Gastrocnemius medialis (tissue), 4 donors: Measurements from ENCODE around the gene BTBD19. TPM values are rescaled to one million over a fixed set of nuclear protein-coding genes. Genes with fewer than 3 reads are reported as not detected.

Experiments used
- ATAC-seq, 2 donors: fragments of 150-250 bp; one replicate each; pipeline ENCODE4 v1.9.1; 2016
- DNase-seq, 2 donors: peaks; one replicate each; pipeline ENCODE4 v3.0.0-alpha.2; 2019
- H3K27ac ChIP-seq, 4 donors: fragments of 200-600 bp; sonication (generic); 1 replicate in 1 of 4; 2 replicates in 3 of 4; pipeline ENCODE4 v1.5.1; 2016 to 2018; ENCODE audit warnings: mild to moderate bottlenecking in 2 of 4, moderate library complexity in 1 of 4
- H3K27me3 ChIP-seq, 3 donors: fragments of 200-600 bp; sonication (generic) in 2 of 3; 1 replicate in 1 of 3; 2 replicates in 2 of 3; pipeline versions ENCODE4 v1.5.1 to v1.6.0; 2016 to 2019; ENCODE audit warnings: mild to moderate bottlenecking in 1 of 3, moderate library complexity in 1 of 3
- H3K36me3 ChIP-seq, 2 donors: fragments of 200-600 bp; sonication (generic) in 1 of 2; one replicate each; pipeline ENCODE4 v1.5.1; 2017 to 2018
- H3K4me1 ChIP-seq, 2 donors: fragments of 200-600 bp; sonication (generic) in 1 of 2; one replicate each; pipeline ENCODE4 v1.5.1; 2016 to 2017; ENCODE audit warnings: mild to moderate bottlenecking in 2 of 2
- H3K4me3 ChIP-seq, 4 donors: fragments of 200-600 bp; sonication (generic) in 3 of 4; 1 replicate in 1 of 4; 2 replicates in 3 of 4; pipeline ENCODE4 v1.5.1; 2016 to 2019; ENCODE audit warnings: mild to moderate bottlenecking in 2 of 4
- H3K9me3 ChIP-seq, 3 donors: fragments of 200-600 bp; sonication (generic) in 2 of 3; 1 replicate in 1 of 3; 2 replicates in 2 of 3; pipeline ENCODE4 v1.5.1; 2016 to 2019
- POLR2A ChIP-seq, 2 donors: fragments of 450-650 bp; IDR thresholded peaks; one replicate each; pipeline ENCODE4 v1.6.1; 2017; ENCODE audit warnings: antibody characterized with exemption in 2 of 2, mild to moderate bottlenecking in 2 of 2, moderate library complexity in 2 of 2
- in situ Hi-C, 4 donors: fragments of 200-750 bp; cut with MboI; loops; one replicate each; pipeline versions ENCODE4 v1.15.0 to v1.8.0; 2017; ENCODE audit warnings: low sequenced_read_pairs in 4 of 4
- intact Hi-C: fragments of 100-400 bp; cut with DNase I; formaldehyde crosslinking; loops from one replicate; pipeline ENCODE4 v1.15.1; 2023; ENCODE audit warnings: low total_unique reads
- total RNA-seq, 4 donors: library from RNA; depleted of rRNA; stranded (reverse); fragments of >200 nt; gene quantifications; one replicate each; pipeline versions ENCODE4 v1.1.0 to v1.2.3, GENCODE V29; 2016
- TF ChIP-seq, protein P1 (sequence below), 5 experiments: fragments of 450-650 bp in 3 of 5; fragments of 200-600 bp in 2 of 5; sonication (generic) in 2 of 5; IDR thresholded peaks in 4 of 5; conservative IDR thresholded peaks in 1 of 5; 1 replicate in 4 of 5; 2 replicates in 1 of 5; pipeline ENCODE4 v1.5.1; 2016 to 2019; ENCODE audit warnings: antibody characterized with exemption in 5 of 5, mild to moderate bottlenecking in 3 of 5, moderate library complexity in 3 of 5

The BTBD19 gene
- total RNA-seq, 4 donors from 2014 or later: 0.71 to 1.4 (median 0.91) TPM; not detected in 1

DNA sequence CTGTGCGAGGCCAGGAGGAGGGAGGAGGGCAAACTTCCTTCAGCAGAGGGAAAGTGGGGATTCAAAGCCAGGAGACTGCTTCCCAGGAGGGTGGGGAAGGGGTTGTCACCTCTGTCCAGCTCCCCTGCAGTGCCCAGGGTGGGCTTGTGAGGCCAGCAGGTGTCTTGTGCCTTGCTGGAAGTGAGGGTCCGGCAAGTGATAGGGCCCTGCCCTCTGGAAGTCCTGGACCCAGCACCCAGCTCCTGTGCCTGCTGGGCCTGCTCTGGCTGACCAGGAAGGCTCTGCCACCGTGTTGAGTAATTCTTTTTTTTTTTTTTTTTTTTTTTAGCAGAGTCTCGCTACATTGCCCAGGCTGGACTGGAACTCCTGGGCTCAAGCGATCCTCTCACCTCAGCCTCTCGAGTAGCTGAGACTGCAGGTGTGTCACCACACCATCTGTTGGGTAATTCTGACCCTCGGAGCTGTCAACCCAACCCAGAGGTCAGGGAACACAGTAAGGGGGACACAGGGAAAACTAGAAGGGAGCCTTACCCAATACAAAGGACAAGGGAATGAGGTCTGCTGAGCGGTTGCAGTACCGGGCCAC, 21.4 kb upstream of the BTBD19 start:
- ATAC-seq (no peak), DNase-seq (no peak)
- intact Hi-C loops: loop anchor here (5.0 kb wide), 3 partner anchors 35 to 225 kb away; partner anchors contain the start of genes HECTD3 and UROD
- Histone ChIP-seq H3K9me3 (no peaks in the 10 kb centered on the region), H3K4me3 (no peak overlapping the region), H3K4me1 (peaks cover 19 to 28% of the 10 kb centered on the region in 2 donors), H3K27me3 (no peaks in the 10 kb centered on the region), H3K27ac (peak overlapping the region; percentile 44 to 64 (median 55)), H3K36me3 (no peaks in the 10 kb centered on the region)
- TF ChIP-seq, protein P1, sequence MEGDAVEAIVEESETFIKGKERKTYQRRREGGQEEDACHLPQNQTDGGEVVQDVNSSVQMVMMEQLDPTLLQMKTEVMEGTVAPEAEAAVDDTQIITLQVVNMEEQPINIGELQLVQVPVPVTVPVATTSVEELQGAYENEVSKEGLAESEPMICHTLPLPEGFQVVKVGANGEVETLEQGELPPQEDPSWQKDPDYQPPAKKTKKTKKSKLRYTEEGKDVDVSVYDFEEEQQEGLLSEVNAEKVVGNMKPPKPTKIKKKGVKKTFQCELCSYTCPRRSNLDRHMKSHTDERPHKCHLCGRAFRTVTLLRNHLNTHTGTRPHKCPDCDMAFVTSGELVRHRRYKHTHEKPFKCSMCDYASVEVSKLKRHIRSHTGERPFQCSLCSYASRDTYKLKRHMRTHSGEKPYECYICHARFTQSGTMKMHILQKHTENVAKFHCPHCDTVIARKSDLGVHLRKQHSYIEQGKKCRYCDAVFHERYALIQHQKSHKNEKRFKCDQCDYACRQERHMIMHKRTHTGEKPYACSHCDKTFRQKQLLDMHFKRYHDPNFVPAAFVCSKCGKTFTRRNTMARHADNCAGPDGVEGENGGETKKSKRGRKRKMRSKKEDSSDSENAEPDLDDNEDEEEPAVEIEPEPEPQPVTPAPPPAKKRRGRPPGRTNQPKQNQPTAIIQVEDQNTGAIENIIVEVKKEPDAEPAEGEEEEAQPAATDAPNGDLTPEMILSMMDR (IDR thresholded peaks at IDR 0.05 in 4 of 5, conservative IDR thresholded peaks at IDR 0.05 in 1 of 5): no peak
- TF ChIP-seq POLR2A (IDR thresholded peaks at IDR 0.05): no peak
- in situ Hi-C loops: loop anchor here in 2 of 4 donors (10.0 to 25.0 kb wide), 3 partner anchors 48 to 725 kb away; partner anchors contain the start of genes CCDC163 (in 1 of the 2), EIF2B3 (in 1 of the 2), MMACHC (in 1 of the 2) and PRDX1 (in 1 of the 2)

DNA sequence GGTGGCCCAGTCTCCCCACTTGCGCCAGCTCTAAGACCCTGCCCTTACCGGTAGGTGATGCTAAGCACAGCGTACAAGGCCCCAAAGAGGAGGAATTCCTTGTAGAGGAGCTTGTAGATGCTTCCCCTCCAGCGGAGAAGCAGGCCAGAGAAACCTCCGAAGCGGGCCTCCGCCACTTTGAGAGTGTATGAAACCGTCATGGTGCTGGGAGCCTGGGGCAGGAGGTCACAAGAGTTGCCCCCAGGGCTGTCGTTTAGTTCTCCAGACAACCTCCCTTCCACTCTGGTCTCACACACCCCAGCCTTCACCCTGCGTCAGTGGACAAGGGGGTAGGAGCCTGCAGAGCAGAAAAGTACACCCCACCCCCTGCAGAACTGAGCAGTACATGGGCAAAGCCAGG, 20.8 kb upstream of the BTBD19 start:
- H3K27me3 ChIP-seq: no peaks in the 10 kb centered on the region
- ATAC-seq: no peak
- peaks cover 19 to 28% of the 10 kb centered on the region in 2 donors for H3K4me1 ChIP-seq
- no peaks in the 10 kb centered on the region for H3K9me3 ChIP-seq
- H3K27ac ChIP-seq: no peak overlapping the region
- no peaks in the 10 kb centered on the region for H3K36me3 ChIP-seq
- no peak overlapping the region for H3K4me3 ChIP-seq
- no peak for TF ChIP-seq POLR2A (IDR thresholded peaks at IDR 0.05)
- TF ChIP-seq, protein P1 (IDR thresholded peaks at IDR 0.05 in 4 of 5, conservative IDR thresholded peaks at IDR 0.05 in 1 of 5): no peak
- no peak for DNase-seq
- in situ Hi-C loops (loop anchor here in 2 of 4 donors (10.0 to 25.0 kb wide), 3 partner anchors 47 to 725 kb away; partner anchors contain the start of genes CCDC163 (in 1 of the 2), EIF2B3 (in 1 of the 2), MMACHC (in 1 of the 2) and PRDX1 (in 1 of the 2)), intact Hi-C loops (loop anchor here (5.0 kb wide), 3 partner anchors 35 to 225 kb away; partner anchors contain the start of genes HECTD3 and UROD)

DNA sequence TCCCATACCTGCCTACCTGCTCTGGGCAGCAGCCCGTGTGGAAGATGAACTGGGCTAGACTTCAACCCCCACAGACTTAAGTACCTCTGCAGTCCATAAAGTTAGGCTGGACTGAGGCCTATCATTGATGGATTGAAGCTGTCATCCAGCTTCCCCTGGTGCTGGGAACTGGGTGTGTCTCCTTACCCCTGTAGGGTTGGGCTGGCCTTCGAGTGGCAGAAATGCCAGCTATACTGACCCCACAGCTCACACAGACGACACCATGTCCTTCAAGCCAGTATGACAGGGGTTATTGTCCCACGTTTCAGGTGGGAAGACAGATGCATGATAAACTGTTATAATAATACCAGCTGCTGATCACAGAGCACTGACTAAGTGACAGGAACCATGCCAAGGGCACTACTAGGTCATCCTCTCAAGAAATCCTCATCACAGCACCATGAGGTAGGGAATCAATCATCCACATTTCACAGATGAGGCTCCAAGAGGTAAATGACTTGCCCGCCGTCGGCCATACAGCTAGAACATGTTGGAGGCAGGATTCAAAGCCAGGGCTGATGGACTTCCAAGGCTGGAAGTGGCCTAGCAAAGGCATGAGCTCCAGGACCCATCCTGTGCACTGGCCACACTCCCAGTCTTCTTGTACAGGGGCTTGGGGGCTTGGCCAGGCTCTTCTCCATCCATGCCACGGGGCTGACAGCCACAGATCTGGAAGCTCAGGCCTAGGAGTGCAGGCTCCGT, 20.0 kb upstream of the BTBD19 start, which contains the start of gene BEST4:
BEST4 (minus strand) TSS at position 51 of the 741 bp plus-strand sequence. CDS start 465 bp downstream, outside the sequence.
- H3K27me3 ChIP-seq: no peaks in the 10 kb centered on the region
- H3K9me3 ChIP-seq: no peaks in the 10 kb centered on the region
- no peak for TF ChIP-seq POLR2A (IDR thresholded peaks at IDR 0.05)
- TF ChIP-seq, protein P1 (IDR thresholded peaks at IDR 0.05 in 4 of 5, conservative IDR thresholded peaks at IDR 0.05 in 1 of 5): no peak
- intact Hi-C loops (loop anchor here (5.0 kb wide), 3 partner anchors 34 to 224 kb away; partner anchors contain the start of genes HECTD3 and UROD), in situ Hi-C loops (loop anchor here in 2 of 4 donors (10.0 to 25.0 kb wide), 3 partner anchors 47 to 724 kb away; partner anchors contain the start of genes CCDC163 (in 1 of the 2), EIF2B3 (in 1 of the 2), MMACHC (in 1 of the 2) and PRDX1 (in 1 of the 2))
- H3K4me3 ChIP-seq: no peak within 1 kb of the TSS
- no peak for DNase-seq
- peaks cover 19 to 28% of the 10 kb centered on the region in 2 donors for H3K4me1 ChIP-seq
- no peak for ATAC-seq
- H3K36me3 ChIP-seq: no peaks in the 10 kb centered on the region
- H3K27ac ChIP-seq: no peak within 1 kb of the TSS

DNA sequence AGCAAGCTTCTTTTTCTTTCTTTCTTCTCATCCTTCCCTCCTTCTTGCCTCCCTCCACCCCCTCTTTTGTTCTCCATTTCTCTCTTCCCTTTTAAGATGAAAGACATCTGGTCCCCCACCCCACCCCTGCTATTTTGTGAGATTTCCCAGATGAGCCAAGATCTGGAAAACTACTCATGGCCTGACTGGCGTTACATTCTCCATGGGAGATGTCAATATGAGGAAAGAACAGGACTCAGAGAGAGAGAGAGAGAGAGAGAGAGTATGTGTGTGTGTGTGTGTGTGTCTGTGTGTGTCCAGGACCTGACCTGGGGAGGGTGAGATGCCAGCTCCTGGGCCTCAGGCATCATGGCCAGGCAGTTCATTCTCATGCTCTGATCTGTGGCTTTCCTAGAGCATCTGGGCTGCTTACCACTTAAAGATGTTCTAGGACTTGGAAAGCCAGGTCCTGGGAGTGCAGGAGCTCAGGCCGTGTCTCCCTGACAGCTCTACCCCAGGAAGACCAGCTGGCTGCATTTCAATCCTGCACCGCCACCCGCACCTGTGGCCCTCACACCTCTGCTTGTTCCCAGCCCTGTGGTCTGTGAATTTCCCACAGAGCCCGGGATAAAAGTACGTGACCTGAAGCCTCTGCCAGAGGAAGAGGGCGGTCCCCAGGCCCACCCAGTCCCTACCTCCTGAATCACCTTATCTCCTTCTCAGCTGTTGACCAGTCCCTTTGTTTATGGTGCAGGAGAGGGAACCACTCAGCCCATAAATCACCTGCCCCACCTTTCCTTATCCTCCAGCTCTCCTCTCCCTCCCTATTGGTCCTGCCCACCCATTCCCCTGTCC, 17.1 kb upstream of the BTBD19 start:
- intact Hi-C loops: no loop called here
- no peak overlapping the region for H3K4me3 ChIP-seq
- no peaks in the 10 kb centered on the region for H3K9me3 ChIP-seq
- H3K27me3 ChIP-seq: no peaks in the 10 kb centered on the region
- no peaks in the 10 kb centered on the region for H3K36me3 ChIP-seq
- ATAC-seq (no peak), DNase-seq (no peak)
- TF ChIP-seq POLR2A (IDR thresholded peaks at IDR 0.05): no peak
- TF ChIP-seq, protein P1 (IDR thresholded peaks at IDR 0.05 in 4 of 5, conservative IDR thresholded peaks at IDR 0.05 in 1 of 5): no peak
- no peak overlapping the region for H3K27ac ChIP-seq
- in situ Hi-C loops: loop anchor here in 1 of 4 donors (25.0 kb wide), 2 partner anchors 196 to 721 kb away; partner anchors contain the start of genes CCDC163, EIF2B3, MMACHC and PRDX1
- peaks cover 0 to 5% of the 10 kb centered on the region in 2 donors for H3K4me1 ChIP-seq
